ENCODE measurements around the gene MTFP1. TPM values are rescaled to one million over a fixed set of nuclear protein-coding genes. Genes with fewer than 3 reads are reported as not detected.

MTFP1 gene
- total and polyA plus RNA-seq, 2 experiments from 2014 or later = 54.6 to 64.1 TPM

DNA sequence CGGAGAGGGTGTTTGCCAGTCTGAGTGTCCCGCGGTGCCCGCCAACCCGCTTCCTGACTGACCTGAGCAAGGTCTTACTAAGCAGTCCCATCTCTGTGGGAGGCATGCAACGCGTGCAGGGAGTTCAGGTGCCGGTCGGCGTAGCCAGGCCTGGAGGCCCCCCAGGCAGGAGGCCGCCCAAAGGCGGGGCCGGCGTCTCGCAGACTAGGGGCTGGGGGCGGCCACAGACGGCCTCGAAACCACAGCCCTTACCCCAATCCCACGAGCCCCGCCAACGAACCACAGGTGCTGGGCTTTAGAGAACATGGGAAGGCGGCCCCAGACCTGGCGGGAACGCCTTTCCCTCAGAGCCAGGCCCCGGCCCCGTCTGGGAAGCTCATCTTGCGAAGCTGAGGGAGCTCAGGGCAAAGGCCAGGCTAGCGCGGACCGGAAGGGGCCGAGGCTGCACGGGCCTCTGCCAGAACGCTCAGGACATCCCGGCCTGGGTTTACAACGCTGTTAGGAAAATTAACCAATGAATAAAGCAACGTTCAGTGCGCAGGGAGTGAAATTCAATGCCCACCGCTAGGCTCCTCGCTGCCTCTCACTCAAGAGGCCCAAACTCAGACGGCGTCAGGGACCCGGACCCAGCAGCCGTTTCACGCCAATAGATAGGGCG, 2.1 kb upstream of the MTFP1 start:
- no peaks in the 10 kb centered on the region for H3K9me2 ChIP-seq (ENCODE audit: insufficient read depth)
- H3K4me1 ChIP-seq (ENCODE audit: insufficient read depth) = peaks cover 13% of the 10 kb centered on the region
- Mint-ChIP-seq H3K4me3 (peak overlapping the region; percentile 92), H3K27me3 (ENCODE audit: insufficient read depth, low read depth, poor library complexity) (peaks cover 21% of the 10 kb centered on the region), H3K36me3 (ENCODE audit: low read depth) (peaks cover 28% of the 10 kb centered on the region), H3K27ac (peak overlapping the region; percentile 98), H3K9me3 (no peaks in the 10 kb centered on the region), H3K4me1 (peaks cover 25% of the 10 kb centered on the region)
- H3K27me3 ChIP-seq (ENCODE audit: insufficient read depth) = no peaks in the 10 kb centered on the region
- no peaks in the 10 kb centered on the region; the same call in 1 of the 2 replicates for H3K36me3 ChIP-seq (ENCODE audit: insufficient read depth)
- peak; percentile 87 for DNase-seq (ENCODE audit: low spot score)
- peak overlapping the region; percentile 99 for H3K4me2 ChIP-seq
- H3K4me3 ChIP-seq = peak overlapping the region; percentile 70
- no peak for TF ChIP-seq NANOG (IDR thresholded peaks at IDR 0.05; ENCODE audit: borderline replicate concordance)
- peak; percentile 77 for TF ChIP-seq POLR2AphosphoS5 (IDR thresholded peaks at IDR 0.05; ENCODE audit: low read depth)
- TF ChIP-seq ZNF114 (CRISPR knock-in tag; IDR thresholded peaks at IDR 0.05) = no peak
- no peak for TF ChIP-seq EZH2phosphoT487 (IDR thresholded peaks at IDR 0.05; ENCODE audit: unreplicated experiment)
- peak overlapping the region; percentile 92 for H3K27ac ChIP-seq (ENCODE audit: low read depth)
- no peaks in the 10 kb centered on the region for H4K20me1 ChIP-seq (replicated peaks; ENCODE audit: insufficient read depth)
- H3K79me2 ChIP-seq (replicated peaks; ENCODE audit: insufficient read depth) = peaks cover 5% of the 10 kb centered on the region; the same call in 1 of the 2 replicates
- peak overlapping the region; percentile 96; the same call in 1 of the 2 replicates for H2AFZ ChIP-seq
- ATAC-seq = peak; percentile 51
- H3F3A ChIP-seq (replicated peaks; ENCODE audit: low read depth) = peaks cover 20% of the 10 kb centered on the region

DNA sequence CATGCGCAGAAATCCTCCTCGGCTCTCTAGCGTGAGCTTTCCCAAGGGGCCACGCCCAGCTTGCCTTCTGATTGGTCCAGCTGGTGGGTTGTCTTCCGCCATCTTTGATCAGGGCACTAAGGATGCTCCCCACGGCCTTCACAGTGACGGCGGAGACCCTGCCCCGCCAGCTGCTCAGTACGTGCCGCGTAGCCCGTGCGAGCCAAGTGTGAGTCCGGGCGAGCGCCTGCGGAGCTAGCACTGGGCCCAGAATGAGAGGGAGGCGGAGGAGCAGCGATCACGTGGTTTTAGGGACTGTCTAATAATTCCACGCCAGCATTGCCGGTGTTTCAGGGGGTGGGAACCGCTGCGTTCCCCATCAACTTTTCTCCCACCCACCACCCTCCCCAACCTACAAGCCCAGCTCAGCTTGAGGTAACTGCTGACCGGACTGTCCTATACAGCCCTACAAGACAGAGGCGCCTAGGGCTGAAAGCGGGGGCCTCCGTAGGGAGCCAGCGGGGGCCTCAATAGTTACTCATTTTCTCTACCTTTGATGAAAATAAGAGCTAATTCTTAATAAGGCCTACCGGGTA, 1.5 kb upstream of the MTFP1 start:
- Histone ChIP-seq H3K4me1 (ENCODE audit: insufficient read depth) (peaks cover 13% of the 10 kb centered on the region), H3K4me2 (peak overlapping the region; percentile 99), H3K79me2 (replicated peaks; ENCODE audit: insufficient read depth) (peaks cover 5% of the 10 kb centered on the region; the same call in 1 of the 2 replicates), H2AFZ (peak overlapping the region; percentile 44), H3K4me3 (peak overlapping the region; percentile 70), H3K27ac (ENCODE audit: low read depth) (peak overlapping the region; percentile 92), H3F3A (replicated peaks; ENCODE audit: low read depth) (peaks cover 20% of the 10 kb centered on the region), H3K36me3 (ENCODE audit: insufficient read depth) (no peaks in the 10 kb centered on the region; the same call in 1 of the 2 replicates), H4K20me1 (replicated peaks; ENCODE audit: insufficient read depth) (no peaks in the 10 kb centered on the region), H3K9me2 (ENCODE audit: insufficient read depth) (no peaks in the 10 kb centered on the region), H3K27me3 (ENCODE audit: insufficient read depth) (no peaks in the 10 kb centered on the region)
- peaks cover 25% of the 10 kb centered on the region for H3K4me1 Mint-ChIP-seq
- DNase-seq (ENCODE audit: low spot score) (peak; percentile 100), ATAC-seq (peak; percentile 76)
- H3K4me3 Mint-ChIP-seq = peak overlapping the region; percentile 92
- H3K9me3 Mint-ChIP-seq = no peaks in the 10 kb centered on the region
- H3K27ac Mint-ChIP-seq = peak overlapping the region; percentile 98
- TF ChIP-seq, protein P1, sequence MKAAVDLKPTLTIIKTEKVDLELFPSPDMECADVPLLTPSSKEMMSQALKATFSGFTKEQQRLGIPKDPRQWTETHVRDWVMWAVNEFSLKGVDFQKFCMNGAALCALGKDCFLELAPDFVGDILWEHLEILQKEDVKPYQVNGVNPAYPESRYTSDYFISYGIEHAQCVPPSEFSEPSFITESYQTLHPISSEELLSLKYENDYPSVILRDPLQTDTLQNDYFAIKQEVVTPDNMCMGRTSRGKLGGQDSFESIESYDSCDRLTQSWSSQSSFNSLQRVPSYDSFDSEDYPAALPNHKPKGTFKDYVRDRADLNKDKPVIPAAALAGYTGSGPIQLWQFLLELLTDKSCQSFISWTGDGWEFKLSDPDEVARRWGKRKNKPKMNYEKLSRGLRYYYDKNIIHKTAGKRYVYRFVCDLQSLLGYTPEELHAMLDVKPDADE (IDR thresholded peaks at IDR 0.05) = peak; percentile 62
- TF ChIP-seq, protein P2, sequence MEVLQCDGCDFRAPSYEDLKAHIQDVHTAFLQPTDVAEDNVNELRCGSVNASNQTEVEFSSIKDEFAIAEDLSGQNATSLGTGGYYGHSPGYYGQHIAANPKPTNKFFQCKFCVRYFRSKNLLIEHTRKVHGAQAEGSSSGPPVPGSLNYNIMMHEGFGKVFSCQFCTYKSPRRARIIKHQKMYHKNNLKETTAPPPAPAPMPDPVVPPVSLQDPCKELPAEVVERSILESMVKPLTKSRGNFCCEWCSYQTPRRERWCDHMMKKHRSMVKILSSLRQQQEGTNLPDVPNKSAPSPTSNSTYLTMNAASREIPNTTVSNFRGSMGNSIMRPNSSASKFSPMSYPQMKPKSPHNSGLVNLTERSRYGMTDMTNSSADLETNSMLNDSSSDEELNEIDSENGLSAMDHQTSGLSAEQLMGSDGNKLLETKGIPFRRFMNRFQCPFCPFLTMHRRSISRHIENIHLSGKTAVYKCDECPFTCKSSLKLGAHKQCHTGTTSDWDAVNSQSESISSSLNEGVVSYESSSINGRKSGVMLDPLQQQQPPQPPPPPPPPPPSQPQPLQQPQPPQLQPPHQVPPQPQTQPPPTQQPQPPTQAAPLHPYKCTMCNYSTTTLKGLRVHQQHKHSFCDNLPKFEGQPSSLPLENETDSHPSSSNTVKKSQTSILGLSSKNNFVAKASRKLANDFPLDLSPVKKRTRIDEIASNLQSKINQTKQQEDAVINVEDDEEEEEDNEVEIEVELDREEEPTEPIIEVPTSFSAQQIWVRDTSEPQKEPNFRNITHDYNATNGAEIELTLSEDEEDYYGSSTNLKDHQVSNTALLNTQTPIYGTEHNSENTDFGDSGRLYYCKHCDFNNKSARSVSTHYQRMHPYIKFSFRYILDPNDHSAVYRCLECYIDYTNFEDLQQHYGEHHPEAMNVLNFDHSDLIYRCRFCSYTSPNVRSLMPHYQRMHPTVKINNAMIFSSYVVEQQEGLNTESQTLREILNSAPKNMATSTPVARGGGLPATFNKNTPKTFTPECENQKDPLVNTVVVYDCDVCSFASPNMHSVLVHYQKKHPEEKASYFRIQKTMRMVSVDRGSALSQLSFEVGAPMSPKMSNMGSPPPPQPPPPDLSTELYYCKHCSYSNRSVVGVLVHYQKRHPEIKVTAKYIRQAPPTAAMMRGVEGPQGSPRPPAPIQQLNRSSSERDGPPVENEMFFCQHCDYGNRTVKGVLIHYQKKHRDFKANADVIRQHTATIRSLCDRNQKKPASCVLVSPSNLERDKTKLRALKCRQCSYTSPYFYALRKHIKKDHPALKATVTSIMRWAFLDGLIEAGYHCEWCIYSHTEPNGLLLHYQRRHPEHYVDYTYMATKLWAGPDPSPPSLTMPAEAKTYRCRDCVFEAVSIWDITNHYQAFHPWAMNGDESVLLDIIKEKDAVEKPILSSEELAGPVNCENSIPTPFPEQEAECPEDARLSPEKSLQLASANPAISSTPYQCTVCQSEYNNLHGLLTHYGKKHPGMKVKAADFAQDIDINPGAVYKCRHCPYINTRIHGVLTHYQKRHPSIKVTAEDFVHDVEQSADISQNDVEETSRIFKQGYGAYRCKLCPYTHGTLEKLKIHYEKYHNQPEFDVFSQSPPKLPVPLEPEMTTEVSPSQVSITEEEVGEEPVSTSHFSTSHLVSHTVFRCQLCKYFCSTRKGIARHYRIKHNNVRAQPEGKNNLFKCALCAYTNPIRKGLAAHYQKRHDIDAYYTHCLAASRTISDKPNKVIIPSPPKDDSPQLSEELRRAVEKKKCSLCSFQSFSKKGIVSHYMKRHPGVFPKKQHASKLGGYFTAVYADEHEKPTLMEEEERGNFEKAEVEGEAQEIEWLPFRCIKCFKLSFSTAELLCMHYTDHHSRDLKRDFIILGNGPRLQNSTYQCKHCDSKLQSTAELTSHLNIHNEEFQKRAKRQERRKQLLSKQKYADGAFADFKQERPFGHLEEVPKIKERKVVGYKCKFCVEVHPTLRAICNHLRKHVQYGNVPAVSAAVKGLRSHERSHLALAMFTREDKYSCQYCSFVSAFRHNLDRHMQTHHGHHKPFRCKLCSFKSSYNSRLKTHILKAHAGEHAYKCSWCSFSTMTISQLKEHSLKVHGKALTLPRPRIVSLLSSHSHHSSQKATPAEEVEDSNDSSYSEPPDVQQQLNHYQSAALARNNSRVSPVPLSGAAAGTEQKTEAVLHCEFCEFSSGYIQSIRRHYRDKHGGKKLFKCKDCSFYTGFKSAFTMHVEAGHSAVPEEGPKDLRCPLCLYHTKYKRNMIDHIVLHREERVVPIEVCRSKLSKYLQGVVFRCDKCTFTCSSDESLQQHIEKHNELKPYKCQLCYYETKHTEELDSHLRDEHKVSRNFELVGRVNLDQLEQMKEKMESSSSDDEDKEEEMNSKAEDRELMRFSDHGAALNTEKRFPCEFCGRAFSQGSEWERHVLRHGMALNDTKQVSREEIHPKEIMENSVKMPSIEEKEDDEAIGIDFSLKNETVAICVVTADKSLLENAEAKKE (CRISPR knock-in tag; IDR thresholded peaks at IDR 0.05) = no peak
- TF ChIP-seq NANOG (IDR thresholded peaks at IDR 0.05; ENCODE audit: borderline replicate concordance) (no peak), JUNB (IDR thresholded peaks at IDR 0.05; ENCODE audit: unreplicated experiment) (peak; percentile 98), POLR2AphosphoS5 (IDR thresholded peaks at IDR 0.05; ENCODE audit: low read depth) (peak; percentile 49; the same call in 1 of the 2 replicates), CREB1 (CRISPR knock-in tag; IDR thresholded peaks at IDR 0.05; ENCODE audit: low read depth) (peak; percentile 90)
- peaks cover 22% of the 10 kb centered on the region for H3K27me3 Mint-ChIP-seq (ENCODE audit: insufficient read depth, low read depth, poor library complexity)
- H3K36me3 Mint-ChIP-seq (ENCODE audit: low read depth) = peaks cover 28% of the 10 kb centered on the region

Data from GM23338 (cell line).